HCEC 1CT (cell line): Measurements from ENCODE around the gene TMEM178B.
"Not testable (repeated sequence)": the region's sequence is repeated elsewhere in the genome, so short reads cannot be mapped to it uniquely, and the experiment has no call there.

Experiments
- DNase-seq: peaks from one replicate; pipeline ENCODE4 v3.0.0-alpha.2; 2017

Gene TMEM178B

GRCh38 chr7:141317033-141317585, 243.2 kb downstream of the TMEM178B start:
- no peak for DNase-seq

DNA sequence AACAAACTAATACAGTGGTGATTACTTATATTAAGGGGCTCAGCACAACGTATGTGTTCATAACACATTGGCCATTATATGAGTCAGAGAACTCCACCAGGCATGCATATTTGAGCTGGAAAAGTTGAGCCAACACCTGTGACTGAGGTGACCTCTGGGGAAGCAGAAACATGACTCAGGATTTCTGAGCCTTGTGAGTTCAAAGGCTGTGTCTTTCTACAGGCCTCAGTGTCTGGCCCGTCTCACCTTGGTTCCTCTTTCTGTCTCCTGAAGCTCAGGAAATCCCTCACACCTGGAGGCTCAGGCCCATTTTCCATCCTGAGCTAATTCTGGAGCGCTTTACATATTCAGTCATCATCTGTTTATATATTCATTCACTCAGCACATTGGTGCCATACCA, 246.4 kb downstream of the TMEM178B start:
- peak; percentile 23 for DNase-seq

- DNase-seq, result no peak
Measured at GRCh38 chr7:141322383-141322782, 248.5 kb downstream of the TMEM178B start.

GRCh38 chr7:141323826-141324225, 250.0 kb downstream of the TMEM178B start:
- no peak for DNase-seq

DNA sequence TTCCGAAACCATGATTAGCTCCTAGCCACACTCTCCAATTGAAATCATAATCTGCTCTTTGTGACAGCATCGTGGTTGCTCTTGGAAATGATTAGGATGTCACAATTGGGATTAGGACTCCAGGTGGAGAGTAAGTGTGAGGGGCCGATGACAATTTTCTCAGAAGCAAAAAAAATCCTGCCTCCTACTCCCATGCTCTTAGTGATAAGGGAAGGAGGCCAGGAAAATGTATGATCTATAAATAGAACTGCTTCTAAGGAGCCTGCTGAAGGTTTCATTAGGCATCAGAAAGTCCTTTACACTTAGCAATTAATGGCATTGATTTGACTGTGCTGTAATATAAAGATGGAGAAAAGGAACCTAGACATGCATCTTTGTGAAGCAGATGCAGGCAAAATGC, 251.0 kb downstream of the TMEM178B start:
- DNase-seq, result no peak

DNA sequence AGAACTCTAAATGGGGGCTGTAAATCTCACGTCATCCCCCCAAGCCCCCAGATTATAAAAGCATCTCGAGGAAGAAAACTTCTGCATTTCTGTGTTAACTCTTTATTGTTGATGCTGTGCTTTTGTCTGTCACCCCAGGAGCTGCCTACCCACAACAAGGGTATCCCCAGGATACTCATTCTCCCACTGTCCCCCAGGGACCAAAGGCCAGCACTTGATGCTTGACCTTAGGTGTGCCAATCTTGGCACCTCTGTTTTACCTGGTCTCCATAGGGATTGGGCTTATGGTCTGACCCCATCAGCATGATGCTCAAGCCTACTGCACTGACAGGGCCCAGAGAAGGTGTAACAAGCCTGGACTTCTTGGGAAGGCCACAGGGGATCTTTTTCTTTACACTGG, 251.4 kb downstream of the TMEM178B start:
- no peak for DNase-seq

- no peak for DNase-seq
Measured at GRCh38 chr7:141328290-141328689, 254.4 kb downstream of the TMEM178B start.

DNA sequence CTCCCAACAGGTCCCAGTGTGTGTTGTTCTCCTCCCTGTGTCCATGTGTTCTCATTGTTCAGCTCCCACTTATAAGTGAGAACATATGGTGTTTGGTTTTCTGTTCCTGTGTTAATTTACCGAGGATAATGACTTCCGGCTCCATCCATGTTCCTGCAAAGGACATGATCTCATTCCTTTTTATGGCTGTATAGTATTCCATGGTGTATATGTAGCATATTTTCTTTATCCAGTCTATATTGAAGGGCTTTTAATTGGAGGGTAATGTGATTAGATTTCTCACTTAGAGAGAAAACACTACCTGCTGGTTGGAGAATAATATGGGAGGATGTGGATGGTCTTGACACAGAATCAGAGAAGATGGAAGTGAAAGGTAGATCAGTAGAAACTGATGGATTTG, 256.4 kb downstream of the TMEM178B start:
- DNase-seq, result not testable (repeated sequence)

GRCh38 chr7:141333459-141333858, 259.6 kb downstream of the TMEM178B start:
- DNase-seq, result no peak

GRCh38 chr7:141335164-141335563, 261.3 kb downstream of the TMEM178B start:
- no peak for DNase-seq

DNA sequence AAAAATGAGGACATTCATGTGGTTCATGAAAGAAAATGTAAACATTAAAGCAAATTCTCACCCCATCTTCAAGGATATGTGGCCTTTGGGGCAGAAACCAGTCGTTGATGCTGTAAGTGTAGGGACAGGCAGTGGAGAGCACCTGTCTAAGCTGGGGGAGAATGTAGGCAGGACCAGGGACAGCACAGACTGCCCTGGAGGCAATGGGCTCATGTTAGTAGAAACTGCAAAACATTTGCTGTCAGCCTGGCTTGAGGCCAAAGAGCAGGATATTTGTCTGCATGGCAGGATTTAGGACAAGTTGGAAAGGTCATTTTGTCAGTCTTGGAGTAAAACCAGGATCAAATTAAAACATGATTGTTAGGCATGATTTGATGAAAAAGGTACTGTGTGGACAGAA, 265.7 kb downstream of the TMEM178B start:
- no peak for DNase-seq

GRCh38 chr7:141340991-141341390, 267.1 kb downstream of the TMEM178B start:
- DNase-seq, result no peak

GRCh38 chr7:141342621-141343408, 269.0 kb downstream of the TMEM178B start:
- DNase-seq, result peak; percentile 25

- DNase-seq, result no peak
Measured at GRCh38 chr7:141344153-141344935, 270.5 kb downstream of the TMEM178B start.

- no peak for DNase-seq
Measured at GRCh38 chr7:141348728-141349127, 274.9 kb downstream of the TMEM178B start.

- no peak for DNase-seq
Measured at GRCh38 chr7:141349338-141349737, 275.5 kb downstream of the TMEM178B start.

DNA sequence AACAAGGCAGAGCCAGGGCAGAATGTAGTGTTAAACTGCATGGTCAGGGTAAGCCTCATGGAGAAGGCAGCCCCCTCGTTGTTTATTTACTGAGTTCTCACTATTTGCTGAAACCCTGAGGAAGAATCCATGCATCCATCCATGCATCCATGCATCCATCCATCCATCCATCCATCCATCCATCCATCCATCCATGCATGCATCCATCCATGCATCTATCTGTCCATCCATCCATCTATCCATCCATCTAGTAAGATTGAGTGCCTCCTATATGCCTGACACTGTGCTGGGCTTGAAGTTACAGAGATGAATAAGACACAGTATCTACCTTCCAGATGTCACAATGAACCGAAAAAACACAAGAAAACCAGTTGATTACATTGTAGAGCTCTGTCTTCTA, 275.9 kb downstream of the TMEM178B start:
- no peak for DNase-seq

DNA sequence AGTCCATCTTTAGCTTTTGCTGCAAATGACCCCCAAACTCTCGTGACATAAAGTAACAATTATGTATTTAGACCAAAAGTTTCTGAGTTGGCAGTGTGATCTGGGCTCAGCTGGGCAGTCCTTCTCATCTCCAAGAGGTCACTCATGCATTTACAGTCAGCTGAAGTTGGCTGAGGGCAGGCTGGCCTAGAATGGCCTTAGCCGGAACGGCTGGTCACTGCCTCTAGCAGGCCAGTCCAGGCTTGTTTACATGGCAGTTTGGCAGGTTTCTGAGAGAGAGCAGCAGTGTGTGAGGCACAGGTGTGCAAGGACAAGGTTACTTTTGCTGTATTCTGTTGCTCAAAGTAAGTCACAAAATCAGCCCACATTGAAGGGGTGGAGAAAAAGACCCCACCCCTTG, 277.3 kb downstream of the TMEM178B start:
- DNase-seq, result no peak

DNA sequence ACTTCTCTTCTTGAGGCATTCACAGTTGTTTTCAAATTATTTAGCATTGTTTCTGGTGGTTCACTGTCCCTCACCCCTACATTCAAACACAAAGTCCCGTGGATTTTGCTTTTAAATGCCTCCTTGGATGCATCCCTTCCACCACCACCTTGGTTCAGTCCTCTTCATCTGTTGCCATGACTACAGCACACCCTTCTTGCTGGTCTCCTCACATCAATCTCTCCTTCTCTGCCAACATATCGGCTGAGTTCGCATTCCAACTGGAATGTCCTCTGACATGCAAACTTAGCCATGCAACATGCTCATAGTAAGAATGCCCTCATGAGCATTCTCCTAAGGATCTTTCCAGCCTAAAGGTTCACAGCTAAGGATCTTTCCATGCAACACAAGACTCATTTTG, 279.1 kb downstream of the TMEM178B start:
- DNase-seq, result no peak

DNA sequence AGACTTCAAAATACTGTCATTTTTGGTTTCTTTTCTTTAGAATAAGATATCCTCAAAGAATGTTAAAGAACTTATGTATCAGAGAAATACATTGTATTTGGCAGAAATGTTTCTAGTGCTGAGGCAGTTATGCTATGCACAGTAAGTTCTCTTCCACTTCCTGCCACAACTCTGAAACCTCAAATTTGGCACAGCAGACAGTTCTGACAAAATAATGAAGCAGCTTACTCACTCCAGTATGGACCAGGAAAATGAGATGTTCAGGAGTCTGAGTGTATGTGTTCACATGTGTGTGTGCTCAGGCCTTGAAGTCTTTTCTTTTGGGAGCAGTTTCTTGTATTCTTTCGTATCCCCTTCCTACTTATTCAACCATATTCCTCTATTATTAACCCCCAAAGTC, 280.4 kb downstream of the TMEM178B start:
- DNase-seq, result peak; percentile 64

- DNase-seq, result peak; percentile 53
Measured at GRCh38 chr7:141355032-141355431, 281.2 kb downstream of the TMEM178B start.

DNA sequence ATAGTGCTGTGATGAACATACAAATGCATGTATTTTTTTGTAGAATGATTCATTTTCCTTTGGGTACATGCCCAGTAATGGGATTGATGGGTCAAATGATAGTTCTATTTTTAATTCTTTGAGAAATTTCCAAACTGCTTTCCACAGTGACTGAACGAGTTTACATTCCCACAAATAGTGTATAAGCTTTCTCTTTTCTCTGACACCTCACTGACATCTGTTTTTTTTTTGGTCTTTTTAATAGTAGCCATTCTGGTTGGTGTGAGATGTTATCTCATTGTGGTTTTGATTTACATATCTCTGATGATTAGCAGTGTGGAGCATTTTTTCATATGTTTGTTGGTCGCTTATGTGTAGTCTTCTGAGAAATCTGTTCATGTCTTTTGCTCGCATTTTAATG, 282.3 kb downstream of the TMEM178B start:
- peak; percentile 52 for DNase-seq

GRCh38 chr7:141358386-141358785, 284.5 kb downstream of the TMEM178B start:
- DNase-seq, result no peak

DNA sequence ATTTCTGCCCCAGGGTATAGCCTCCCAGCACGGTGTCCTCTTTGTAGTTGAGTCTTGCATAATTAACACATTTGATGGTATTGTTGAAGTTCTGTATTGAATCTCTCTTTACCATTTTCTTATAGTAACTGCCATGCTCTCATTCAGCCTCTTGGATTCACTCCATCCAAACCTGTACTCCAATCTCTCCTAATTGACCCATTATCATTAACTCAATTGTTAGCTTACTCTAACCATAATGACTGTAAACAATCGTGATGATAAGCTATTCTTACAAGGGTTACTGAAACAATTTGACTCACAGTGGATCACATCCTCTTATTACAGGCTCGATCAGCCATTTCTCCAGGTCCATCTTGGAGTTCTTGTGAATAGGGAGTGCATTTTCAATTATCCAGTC, 285.4 kb downstream of the TMEM178B start:
- DNase-seq, result no peak
